Tibial nerve (tissue), 3 donors: ENCODE results near the gene ATF7IP.
A peak's percentile ranks its signal among the peaks of the same experiment; 100 is the strongest.

Experiments
- CTCF ChIP-seq, 5 experiments: fragments of 200-600 bp in 3 of 5; fragments of 450-650 bp in 2 of 5; sonication (generic) in 3 of 5; IDR thresholded peaks; one replicate each; pipeline ENCODE4 v1.5.1; 2016 to 2019; ENCODE audit warnings: antibody characterized with exemption in 5 of 5, mild to moderate bottlenecking in 3 of 5, moderate library complexity in 2 of 5
- POLR2A ChIP-seq, 2 donors: fragments of 450-650 bp; IDR thresholded peaks; one replicate each; pipeline ENCODE4 v1.6.1; 2017; ENCODE audit warnings: antibody characterized with exemption in 2 of 2, mild to moderate bottlenecking in 2 of 2, moderate library complexity in 2 of 2

GRCh38 chr12:14454098-14454907, 88.8 kb downstream of the ATF7IP start:
- TF ChIP-seq CTCF (IDR thresholded peaks at IDR 0.05) (peak in 2 of 5 experiments; percentile 8 to 22), POLR2A (IDR thresholded peaks at IDR 0.05) (no peak)
